Heart left ventricle (tissue), 13 donors: ENCODE results near the gene C1QTNF1.

Source experiments
- CTCF ChIP-seq, 12 donors: fragments of 200-600 bp; sonication (generic) in 4 of 12; IDR thresholded peaks; one replicate each; pipeline versions ENCODE4 v1.5.0 to v1.8.0; 2018 to 2022; ENCODE audit warnings: antibody characterized with exemption in 12 of 12, mild to moderate bottlenecking in 5 of 12
- POLR2A ChIP-seq, 2 donors: fragments of 450-650 bp; IDR thresholded peaks; one replicate each; pipeline ENCODE4 v1.6.1; 2017; ENCODE audit warnings: antibody characterized with exemption in 2 of 2, mild to moderate bottlenecking in 2 of 2, moderate library complexity in 2 of 2
- donor health status: ischemic (EF 13 %, LVEDD 7.1; RV severe dilation, severe dysfunction).
- donor health status: DM: no; HTN: yes; CAD: no.
- donor health status: DM: no; HTN: no; CAD: no.
- donor health status: ischemic (EF 25% LVEDD 6.9; RV normal size, moderate dysfunction).
- donor health status: ischemic (EF 25% LVEDD 5.7; RV mildly dilated, moderate dysfunction).
- donor health status: ischemic (EF 35%, LVEDD 5.7; RV mildly dilated, moderate dysfunction).
- donor health status: nonischemic (EF 11% LVEDD 7.7; RV severe dilation, severe dysfunction).
- donor health status: DM: yes; HTN: yes; CAD: no.
- donor health status: PGD.
- donor health status: ischemic (EF 29% LVEDD 5.4; RV normal size, mild dysfunction).
- donor health status: nonischemic (EF 23%, LVEDD 6.1; RV moderate dilation, normal function).

GRCh38 chr17:79005063-79005861, 18.7 kb upstream of the C1QTNF1 start:
- TF ChIP-seq CTCF (IDR thresholded peaks at IDR 0.05) = no peak
- no peak for TF ChIP-seq POLR2A (IDR thresholded peaks at IDR 0.05)
